Chondrocyte (in vitro differentiated cells): Measurements from ENCODE around the gene ZNF618. TPM values are rescaled to one million over a fixed set of nuclear protein-coding genes. Genes with fewer than 3 reads are reported as not detected.

ENCODE experiments used
- DNase-seq: peaks from one replicate; pipeline ENCODE4 v3.0.0; 2021; ENCODE audit warnings: mixed read lengths, low spot score
- H3K27ac Mint-ChIP-seq: one replicate; pipeline ENCODE4 v1.8.0; 2021; ENCODE audit warnings: mild to moderate bottlenecking, moderate library complexity, mixed read lengths; ENCODE audit not compliant: unreplicated experiment
- H3K27me3 Mint-ChIP-seq: 2 replicates; pipeline ENCODE4 v1.8.0; 2021; ENCODE audit warnings: low read depth, mixed read lengths
- H3K36me3 Mint-ChIP-seq: 2 replicates; pipeline ENCODE4 v1.8.0; 2021; ENCODE audit warnings: low read depth, mixed read lengths
- H3K4me1 Mint-ChIP-seq: 2 replicates; pipeline ENCODE4 v1.8.0; 2021; ENCODE audit warnings: low read depth, mild to moderate bottlenecking, mixed read lengths
- H3K4me3 Mint-ChIP-seq: one replicate; pipeline ENCODE4 v1.8.0; 2021; ENCODE audit warnings: mild to moderate bottlenecking, moderate library complexity, mixed read lengths; ENCODE audit not compliant: unreplicated experiment
- H3K9me3 Mint-ChIP-seq: 2 replicates; pipeline ENCODE4 v1.8.0; 2021; ENCODE audit warnings: low read depth, mixed read lengths
- total RNA-seq: library from RNA; stranded (reverse); gene quantifications from 3 replicates; pipeline ENCODE4 v1.2.1, GENCODE V29; 2021
- TF ChIP-seq, protein P1 (sequence below): fragments of 200-600 bp; sonication (generic); IDR thresholded peaks from 2 replicates; pipeline ENCODE4 v1.5.0; 2021; ENCODE audit warnings: antibody characterized with exemption, mild to moderate bottlenecking, moderate library complexity

The ZNF618 gene
- total RNA-seq, 1 donor from 2014 or later, result 25.5 TPM

DNA sequence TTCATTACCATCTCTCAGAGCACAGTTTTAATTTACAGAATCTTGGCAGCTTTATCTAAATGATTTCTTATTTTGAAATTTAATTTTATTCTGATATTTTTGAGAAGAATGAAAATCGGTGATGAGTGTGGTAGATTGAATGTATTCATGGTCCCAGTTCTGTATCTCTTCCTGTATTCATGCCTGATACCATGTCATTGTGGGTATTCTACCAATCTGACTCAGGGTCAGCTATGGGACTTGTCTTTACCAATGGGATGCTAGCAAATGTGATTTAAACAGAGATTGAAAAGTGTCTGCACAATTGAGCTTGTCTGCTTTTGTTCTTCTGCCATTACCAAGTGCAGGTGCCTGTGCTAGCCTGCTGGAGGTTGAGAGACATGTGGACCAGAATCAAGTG, 17.8 kb upstream of the ZNF618 start:
- no peak overlapping the region for H3K27ac Mint-ChIP-seq
- H3K4me1 Mint-ChIP-seq, result no peaks in the 10 kb centered on the region
- TF ChIP-seq, protein P1, sequence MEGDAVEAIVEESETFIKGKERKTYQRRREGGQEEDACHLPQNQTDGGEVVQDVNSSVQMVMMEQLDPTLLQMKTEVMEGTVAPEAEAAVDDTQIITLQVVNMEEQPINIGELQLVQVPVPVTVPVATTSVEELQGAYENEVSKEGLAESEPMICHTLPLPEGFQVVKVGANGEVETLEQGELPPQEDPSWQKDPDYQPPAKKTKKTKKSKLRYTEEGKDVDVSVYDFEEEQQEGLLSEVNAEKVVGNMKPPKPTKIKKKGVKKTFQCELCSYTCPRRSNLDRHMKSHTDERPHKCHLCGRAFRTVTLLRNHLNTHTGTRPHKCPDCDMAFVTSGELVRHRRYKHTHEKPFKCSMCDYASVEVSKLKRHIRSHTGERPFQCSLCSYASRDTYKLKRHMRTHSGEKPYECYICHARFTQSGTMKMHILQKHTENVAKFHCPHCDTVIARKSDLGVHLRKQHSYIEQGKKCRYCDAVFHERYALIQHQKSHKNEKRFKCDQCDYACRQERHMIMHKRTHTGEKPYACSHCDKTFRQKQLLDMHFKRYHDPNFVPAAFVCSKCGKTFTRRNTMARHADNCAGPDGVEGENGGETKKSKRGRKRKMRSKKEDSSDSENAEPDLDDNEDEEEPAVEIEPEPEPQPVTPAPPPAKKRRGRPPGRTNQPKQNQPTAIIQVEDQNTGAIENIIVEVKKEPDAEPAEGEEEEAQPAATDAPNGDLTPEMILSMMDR, result no peak
- H3K4me3 Mint-ChIP-seq, result no peak overlapping the region
- H3K27me3 Mint-ChIP-seq, result peaks cover 11% of the 10 kb centered on the region
- no peaks in the 10 kb centered on the region for H3K9me3 Mint-ChIP-seq
- H3K36me3 Mint-ChIP-seq, result no peaks in the 10 kb centered on the region
- DNase-seq, result no peak

DNA sequence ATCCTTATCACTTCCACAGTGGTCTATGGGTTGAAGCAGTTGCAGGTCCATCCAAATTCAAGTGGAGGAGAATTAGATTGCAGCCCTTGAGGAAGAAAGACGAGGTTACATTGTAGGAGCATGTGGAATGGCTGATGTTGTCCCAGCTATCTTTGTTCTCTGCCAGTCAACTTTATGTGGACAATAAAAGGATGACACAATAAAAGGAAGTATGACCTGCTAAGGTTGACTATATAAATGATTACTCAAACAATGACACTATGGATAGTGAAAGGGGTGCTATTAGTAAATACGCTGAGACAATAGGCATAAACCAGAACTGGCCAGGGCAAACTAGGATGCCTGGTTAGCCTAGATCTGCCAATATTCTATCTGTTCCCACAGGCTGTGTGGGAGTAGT, 12.8 kb upstream of the ZNF618 start:
- no peak for DNase-seq
- H3K27me3 Mint-ChIP-seq, result peaks cover 8% of the 10 kb centered on the region
- no peak overlapping the region for H3K4me3 Mint-ChIP-seq
- H3K4me1 Mint-ChIP-seq, result no peaks in the 10 kb centered on the region
- H3K27ac Mint-ChIP-seq, result no peak overlapping the region
- H3K9me3 Mint-ChIP-seq, result no peaks in the 10 kb centered on the region
- H3K36me3 Mint-ChIP-seq, result peaks cover 2% of the 10 kb centered on the region
- TF ChIP-seq, protein P1, result no peak

DNA sequence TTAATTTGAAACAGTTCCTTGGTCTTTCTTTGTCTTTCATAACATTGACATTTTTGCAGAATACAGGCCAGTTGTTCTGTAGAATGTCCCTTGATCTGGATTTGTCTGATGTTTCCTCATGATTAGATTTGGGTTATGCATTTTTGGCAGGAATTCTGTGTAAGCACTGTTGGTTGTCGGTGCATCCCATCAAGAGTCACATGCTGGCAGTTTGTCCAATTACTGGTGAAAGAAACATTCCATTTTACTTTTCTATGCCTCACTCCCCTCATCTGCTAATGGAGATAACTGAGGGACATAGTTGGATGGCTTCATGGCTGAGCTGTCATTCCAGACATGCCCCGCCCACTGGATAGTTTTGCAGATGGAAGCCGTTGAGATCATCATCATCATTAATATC, 7.6 kb upstream of the ZNF618 start:
- Mint-ChIP-seq H3K4me1 (no peaks in the 10 kb centered on the region), H3K27ac (no peak overlapping the region), H3K4me3 (no peak overlapping the region), H3K27me3 (peaks cover 5% of the 10 kb centered on the region), H3K36me3 (peaks cover 2% of the 10 kb centered on the region), H3K9me3 (no peaks in the 10 kb centered on the region)
- TF ChIP-seq, protein P1, result no peak
- DNase-seq, result no peak

DNA sequence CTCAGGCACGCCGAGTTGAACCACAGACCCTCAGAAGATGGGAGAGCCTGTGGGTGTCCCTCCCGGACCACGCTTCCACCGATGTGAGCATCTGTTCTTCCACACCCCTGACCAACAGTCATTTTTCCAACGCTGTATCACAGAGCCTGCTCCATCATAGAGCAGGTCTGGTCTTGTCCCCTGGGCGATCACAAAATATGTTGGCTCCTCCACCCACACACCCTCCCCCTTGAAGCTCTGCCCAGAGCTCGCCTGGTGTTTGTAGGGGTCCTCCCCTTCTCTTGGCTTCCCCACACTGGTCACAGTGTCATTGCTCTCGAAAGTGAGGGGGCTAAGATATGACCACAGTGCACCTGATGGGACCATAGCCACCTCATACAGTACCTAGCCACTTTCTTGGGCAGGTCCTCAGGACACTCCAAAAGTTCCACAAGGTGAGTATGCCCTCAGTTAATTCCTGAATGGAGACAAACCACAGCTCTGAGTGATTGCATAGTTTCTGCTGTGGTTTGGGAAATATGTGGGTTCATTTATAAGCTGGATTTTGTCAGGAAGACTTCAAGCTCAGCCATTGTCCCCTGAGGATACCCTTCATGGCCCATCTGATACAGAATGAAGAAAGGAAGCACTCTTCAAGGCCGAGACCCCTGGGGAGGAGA, 3.5 kb upstream of the ZNF618 start:
- Mint-ChIP-seq H3K4me3 (no peak overlapping the region), H3K36me3 (no peaks in the 10 kb centered on the region), H3K9me3 (no peaks in the 10 kb centered on the region), H3K27ac (no peak overlapping the region), H3K4me1 (peaks cover 6% of the 10 kb centered on the region), H3K27me3 (peaks cover 5% of the 10 kb centered on the region)
- TF ChIP-seq, protein P1, result no peak
- DNase-seq, result no peak

DNA sequence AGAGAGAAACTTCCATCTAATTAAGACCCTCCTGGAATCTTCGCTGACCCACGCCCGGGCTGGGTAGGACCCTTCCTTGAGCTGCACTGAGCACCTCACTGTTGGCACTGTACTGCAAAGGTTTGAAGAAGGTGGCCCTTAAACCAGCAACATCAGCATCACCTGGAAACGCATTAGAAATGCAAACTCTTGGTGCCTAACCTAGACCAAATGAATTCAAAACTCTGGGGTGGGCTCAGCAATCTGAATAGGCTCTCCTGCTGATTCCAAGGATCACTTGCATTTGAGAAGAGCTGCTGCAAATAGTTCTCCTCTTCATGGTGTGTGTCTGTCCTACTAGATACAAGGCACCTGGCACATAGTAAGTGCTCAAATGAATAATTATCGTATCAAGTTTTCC, 2.7 kb upstream of the ZNF618 start:
- no peak overlapping the region for H3K27ac Mint-ChIP-seq
- no peaks in the 10 kb centered on the region for H3K9me3 Mint-ChIP-seq
- no peak for DNase-seq
- peaks cover 15% of the 10 kb centered on the region for H3K4me1 Mint-ChIP-seq
- peaks cover 5% of the 10 kb centered on the region for H3K27me3 Mint-ChIP-seq
- no peak overlapping the region for H3K4me3 Mint-ChIP-seq
- H3K36me3 Mint-ChIP-seq, result no peaks in the 10 kb centered on the region
- TF ChIP-seq, protein P1, result no peak
